ENCODE results near the gene BIRC7.
"Not testable (repeated sequence)": the region's sequence is repeated elsewhere in the genome, so short reads cannot be mapped to it uniquely, and the experiment has no call there.

Gene BIRC7

GRCh38 chr20:63246490-63247288 is 11.0 kb downstream of the BIRC7 start:
- DNase-seq (ENCODE audit: low read depth) = no peak
- TF ChIP-seq, protein P1, sequence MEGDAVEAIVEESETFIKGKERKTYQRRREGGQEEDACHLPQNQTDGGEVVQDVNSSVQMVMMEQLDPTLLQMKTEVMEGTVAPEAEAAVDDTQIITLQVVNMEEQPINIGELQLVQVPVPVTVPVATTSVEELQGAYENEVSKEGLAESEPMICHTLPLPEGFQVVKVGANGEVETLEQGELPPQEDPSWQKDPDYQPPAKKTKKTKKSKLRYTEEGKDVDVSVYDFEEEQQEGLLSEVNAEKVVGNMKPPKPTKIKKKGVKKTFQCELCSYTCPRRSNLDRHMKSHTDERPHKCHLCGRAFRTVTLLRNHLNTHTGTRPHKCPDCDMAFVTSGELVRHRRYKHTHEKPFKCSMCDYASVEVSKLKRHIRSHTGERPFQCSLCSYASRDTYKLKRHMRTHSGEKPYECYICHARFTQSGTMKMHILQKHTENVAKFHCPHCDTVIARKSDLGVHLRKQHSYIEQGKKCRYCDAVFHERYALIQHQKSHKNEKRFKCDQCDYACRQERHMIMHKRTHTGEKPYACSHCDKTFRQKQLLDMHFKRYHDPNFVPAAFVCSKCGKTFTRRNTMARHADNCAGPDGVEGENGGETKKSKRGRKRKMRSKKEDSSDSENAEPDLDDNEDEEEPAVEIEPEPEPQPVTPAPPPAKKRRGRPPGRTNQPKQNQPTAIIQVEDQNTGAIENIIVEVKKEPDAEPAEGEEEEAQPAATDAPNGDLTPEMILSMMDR (IDR thresholded peaks at IDR 0.05; ENCODE audit: control insufficient read depth, extremely low read depth, insufficient read depth) = no peak
- no peak overlapping the region for H3K4me3 ChIP-seq (ENCODE audit: low read depth, low read length)

DNA sequence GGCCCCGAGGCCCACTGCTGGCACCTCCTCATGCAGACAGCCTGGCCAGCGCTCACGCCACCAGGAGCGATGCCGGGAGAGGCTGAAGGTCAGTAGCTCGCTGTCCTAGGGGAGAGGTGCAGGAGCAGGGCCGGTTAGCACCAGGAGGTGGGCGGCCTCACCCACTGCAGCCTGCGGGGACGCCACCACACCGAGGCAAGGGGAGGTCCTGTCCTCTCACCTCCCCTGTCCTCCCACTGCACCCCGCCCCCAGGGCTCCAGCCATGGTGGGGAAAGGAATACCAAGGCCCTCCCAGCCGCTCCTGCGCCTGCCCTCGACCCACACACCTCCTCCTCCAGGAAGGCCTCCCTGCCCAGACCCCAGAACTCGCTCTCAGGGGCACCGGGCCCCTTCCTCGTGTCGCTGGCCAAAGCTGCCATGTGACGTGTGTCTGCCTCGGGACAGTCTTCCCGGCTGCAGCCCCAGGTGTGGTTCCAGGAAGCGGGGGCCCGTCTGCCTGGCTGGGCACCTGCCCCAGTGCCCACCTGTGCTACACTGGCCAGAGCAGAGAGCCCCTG is 12.0 kb downstream of the BIRC7 start:
- no peak overlapping the region for H3K4me3 ChIP-seq (ENCODE audit: low read depth, low read length)
- TF ChIP-seq, protein P1 (IDR thresholded peaks at IDR 0.05; ENCODE audit: control insufficient read depth, extremely low read depth, insufficient read depth) = no peak
- DNase-seq (ENCODE audit: low read depth) = no peak

DNA sequence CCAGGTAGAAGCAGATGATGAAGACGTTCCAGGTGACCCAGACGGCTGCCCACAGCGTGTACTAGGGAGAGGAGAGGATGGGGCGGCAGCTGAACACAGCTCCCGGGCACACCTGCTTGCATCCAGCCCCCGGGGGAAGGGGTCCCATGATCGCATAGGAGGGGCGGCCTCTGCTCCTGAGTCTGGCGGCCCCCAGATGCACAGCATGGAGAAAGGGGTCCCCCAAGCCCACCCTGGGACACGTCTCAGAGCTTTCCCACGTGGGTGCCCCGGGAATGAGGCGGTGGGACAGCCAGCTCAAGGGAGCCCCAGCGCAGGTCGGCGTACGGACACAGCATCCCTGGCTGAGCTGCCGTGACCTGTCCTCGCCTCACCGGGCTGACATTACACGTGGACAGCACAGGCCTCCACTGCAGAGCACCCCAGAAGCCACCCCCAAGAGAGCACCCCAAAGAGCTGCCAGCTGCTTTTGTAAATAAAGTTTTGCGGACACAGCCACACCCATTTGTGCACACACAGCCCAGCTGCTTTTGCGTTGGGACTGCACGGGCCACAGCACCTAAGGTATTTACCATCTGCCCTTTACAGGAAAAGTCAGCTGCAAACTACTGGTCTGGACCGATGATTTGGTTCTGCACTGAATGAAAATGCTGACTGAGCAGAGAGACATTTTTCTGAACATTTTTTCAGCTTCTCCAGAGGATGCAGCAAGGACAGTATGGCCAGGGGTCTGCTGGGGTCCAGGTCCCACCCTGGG is 13.3 kb downstream of the BIRC7 start:
- H3K4me3 ChIP-seq (ENCODE audit: low read depth, low read length) = no peak overlapping the region
- TF ChIP-seq, protein P1 (IDR thresholded peaks at IDR 0.05; ENCODE audit: control insufficient read depth, extremely low read depth, insufficient read depth) = no peak
- DNase-seq (ENCODE audit: low read depth) = no peak

DNA sequence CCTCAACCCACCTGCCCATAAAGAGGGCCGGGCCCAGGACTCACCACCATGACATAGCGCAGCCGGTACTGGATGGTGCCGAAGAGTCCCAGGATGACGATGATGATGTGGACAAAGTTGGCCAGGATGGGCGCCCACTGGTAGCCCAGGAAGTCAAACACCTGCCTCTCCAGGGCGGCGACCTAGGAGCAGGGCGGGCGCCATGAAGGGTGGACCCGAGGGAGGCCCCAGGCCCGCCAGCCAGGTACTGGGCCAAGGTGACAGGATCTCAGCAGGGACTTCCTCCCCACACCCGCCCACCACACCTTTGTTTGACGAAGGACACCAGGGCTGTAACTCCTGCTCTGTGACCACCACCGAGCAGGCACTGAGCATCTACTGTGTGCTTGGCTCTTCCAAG is 14.2 kb downstream of the BIRC7 start:
- TF ChIP-seq, protein P1 (IDR thresholded peaks at IDR 0.05; ENCODE audit: control insufficient read depth, extremely low read depth, insufficient read depth) = no peak
- no peak for DNase-seq (ENCODE audit: low read depth)
- H3K4me3 ChIP-seq (ENCODE audit: low read depth, low read length) = no peak overlapping the region

- TF ChIP-seq, protein P1 (IDR thresholded peaks at IDR 0.05; ENCODE audit: control insufficient read depth, extremely low read depth, insufficient read depth) = peak; percentile 44
- not testable (repeated sequence) for DNase-seq (ENCODE audit: low read depth); H3K4me3 ChIP-seq (ENCODE audit: low read depth, low read length)
These were observed 15.6 kb downstream of the BIRC7 start for GRCh38 chr20:63251350-63251749.

GRCh38 chr20:63252284-63252711 is 16.6 kb downstream of the BIRC7 start:
- DNase-seq (ENCODE audit: low read depth) = no peak
- TF ChIP-seq, protein P1 (IDR thresholded peaks at IDR 0.05; ENCODE audit: control insufficient read depth, extremely low read depth, insufficient read depth) = no peak
- H3K4me3 ChIP-seq (ENCODE audit: low read depth, low read length) = no peak overlapping the region
